A172 (cell line): ENCODE data around the gene STAT4. TPM values are rescaled to one million over a fixed set of nuclear protein-coding genes. Genes with fewer than 3 reads are reported as not detected.

Experiments
- DNase-seq: peaks from one replicate; pipeline ENCODE4 v3.0.0-alpha.2; 2015; ENCODE audit warnings: low spot score
- total RNA-seq: library from RNA; depleted of rRNA; stranded (reverse); fragments of >200 nt; shearing (Covaris generic); gene quantifications from 2 replicates; pipeline ENCODE4 v1.2.3, GENCODE V29; 2014

Gene STAT4
- total RNA-seq, 1 experiment from 2014 or later, result 0.93 TPM

- no peak for DNase-seq
Measured at GRCh38 chr2:191045141-191045540, 105.7 kb downstream of the STAT4 start.

- no peak for DNase-seq
Measured at GRCh38 chr2:191043438-191043837, 107.4 kb downstream of the STAT4 start.

DNA sequence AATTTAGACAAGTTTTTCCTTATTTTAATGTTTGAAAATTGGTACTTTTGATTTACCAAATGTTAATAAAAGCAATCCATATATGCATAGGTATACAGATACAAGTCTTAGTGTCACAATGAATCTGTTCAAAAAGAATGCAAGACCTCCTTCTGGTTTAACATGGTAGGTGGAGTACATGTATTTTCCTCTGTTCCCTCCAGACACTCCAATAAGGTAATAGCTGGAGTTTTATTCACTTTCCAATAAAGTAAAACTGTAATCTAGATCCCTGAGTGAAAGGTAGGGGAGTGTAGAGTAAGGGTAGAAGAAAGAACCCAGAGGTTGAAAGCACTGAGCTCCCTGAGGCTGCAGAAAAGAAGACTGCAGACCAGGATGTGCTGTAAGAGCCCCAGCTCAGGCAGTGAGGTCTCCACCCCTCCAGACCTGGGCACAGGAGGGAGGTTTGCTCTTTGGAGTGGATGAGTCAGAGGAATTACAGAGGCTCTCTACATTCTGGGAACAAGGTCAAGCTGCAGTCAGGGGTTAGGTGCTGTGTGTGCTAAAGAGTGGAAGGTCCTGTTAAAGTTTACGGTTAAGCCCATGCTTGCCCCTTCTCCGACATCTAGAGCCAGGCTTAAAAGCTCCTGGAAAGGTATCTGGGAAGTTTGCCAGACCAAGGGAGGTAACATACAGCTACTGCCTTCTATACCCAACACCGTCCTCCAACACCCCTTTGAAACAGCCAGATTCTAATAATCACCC lies 109.2 kb downstream of the STAT4 start:
- DNase-seq, result peak; percentile 40

GRCh38 chr2:191039616-191040015 lies 111.2 kb downstream of the STAT4 start:
- no peak for DNase-seq

DNA sequence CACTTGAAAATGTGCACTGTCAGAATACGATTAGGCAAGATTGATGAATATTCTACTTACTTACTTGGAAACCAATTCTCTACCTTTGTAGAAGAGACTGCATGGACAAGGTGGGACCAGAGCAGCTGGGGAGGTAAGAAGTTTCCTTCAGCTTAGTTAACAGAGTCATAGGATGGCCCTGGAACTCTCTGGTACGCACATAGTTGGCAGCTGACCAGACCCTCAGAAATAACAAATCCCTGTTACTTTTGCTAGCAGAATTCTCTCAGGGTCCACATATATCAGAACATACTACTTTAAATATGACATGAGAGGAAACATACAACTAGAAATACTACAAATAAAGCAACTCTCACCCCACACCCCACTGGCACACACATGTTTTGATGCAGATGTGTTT lies 112.1 kb downstream of the STAT4 start:
- no peak for DNase-seq

- DNase-seq, result peak; percentile 50
Measured at GRCh38 chr2:191038241-191038725, 112.5 kb downstream of the STAT4 start.

DNA sequence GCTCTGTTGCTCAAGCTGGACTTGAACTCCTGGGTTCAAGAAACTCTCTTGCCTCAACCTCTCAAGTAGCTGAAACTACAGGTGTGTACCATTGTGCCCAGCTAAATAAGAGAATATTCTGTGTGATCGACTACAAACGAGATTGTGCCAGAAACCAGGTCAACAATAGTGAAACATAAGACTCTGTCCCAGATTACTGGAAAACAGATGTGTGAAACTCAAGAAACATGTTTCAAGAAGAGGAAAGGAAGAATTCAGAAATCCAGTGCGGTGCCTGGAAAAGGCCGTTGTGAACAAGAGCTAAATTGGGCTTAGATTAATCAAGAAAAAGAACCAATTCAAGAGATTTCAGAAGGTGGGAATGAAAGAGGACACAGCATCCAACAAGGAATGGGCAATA lies 113.4 kb downstream of the STAT4 start:
- DNase-seq, result no peak

DNA sequence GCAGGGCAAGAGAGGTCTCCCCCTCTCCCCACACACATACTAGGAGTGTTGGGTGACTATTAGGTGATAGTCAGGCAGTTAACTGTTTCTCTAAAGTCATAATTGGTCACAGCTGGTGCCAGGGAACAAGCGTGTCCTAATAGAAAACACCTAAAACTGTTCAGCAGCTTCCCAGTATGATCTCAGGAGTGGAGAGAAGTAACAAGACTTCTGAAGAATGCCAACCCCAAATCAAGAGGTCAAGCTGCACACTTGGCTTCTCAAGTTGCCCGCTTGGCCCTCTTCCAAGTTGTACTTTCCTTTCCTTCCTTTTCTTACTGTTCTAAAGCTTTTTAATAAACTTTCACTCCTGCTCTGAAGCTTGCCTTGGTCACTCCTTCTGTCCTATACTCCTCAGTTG lies 114.4 kb downstream of the STAT4 start:
- no peak for DNase-seq

DNA sequence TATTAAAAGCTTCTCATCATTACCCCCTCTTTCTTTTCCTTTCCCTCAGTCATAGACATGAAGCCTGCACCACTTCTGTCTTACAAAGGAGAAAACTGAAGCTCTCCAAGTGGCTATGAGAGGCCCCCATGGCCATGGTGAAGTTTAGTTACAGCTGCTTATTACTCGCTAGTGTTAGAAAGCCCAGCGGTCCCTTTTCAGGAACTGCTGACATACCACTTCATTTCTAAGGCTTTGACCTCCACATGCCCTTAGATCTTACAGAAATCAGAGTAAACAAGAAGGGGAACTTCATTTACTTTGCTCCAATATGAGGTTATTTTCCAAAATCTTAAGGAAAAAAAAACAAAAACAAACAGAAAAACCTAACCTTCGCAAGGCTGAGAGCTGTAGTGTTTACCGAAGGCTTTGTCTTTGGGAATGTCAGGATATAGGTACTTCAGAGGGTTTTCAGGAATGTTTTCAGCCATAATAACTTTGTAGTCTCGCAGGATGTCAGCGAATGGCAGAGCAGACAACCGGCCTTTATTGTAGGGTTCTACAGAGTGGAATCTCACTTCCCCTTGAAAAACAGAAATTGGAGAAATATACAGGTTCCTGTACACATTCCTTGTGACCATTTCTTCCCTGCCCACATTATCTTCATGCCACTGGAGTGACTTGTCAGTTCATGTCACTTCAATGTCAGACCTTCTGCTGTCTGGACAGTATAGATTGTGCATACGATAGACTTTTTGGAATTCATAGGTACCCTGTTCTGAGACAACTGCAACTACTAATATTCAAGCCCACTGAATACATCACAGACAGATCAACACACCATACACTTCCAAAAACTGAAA lies 118.0 kb downstream of the STAT4 start:
- no peak for DNase-seq

GRCh38 chr2:191031256-191031655 lies 119.5 kb downstream of the STAT4 start:
- no peak for DNase-seq

DNA sequence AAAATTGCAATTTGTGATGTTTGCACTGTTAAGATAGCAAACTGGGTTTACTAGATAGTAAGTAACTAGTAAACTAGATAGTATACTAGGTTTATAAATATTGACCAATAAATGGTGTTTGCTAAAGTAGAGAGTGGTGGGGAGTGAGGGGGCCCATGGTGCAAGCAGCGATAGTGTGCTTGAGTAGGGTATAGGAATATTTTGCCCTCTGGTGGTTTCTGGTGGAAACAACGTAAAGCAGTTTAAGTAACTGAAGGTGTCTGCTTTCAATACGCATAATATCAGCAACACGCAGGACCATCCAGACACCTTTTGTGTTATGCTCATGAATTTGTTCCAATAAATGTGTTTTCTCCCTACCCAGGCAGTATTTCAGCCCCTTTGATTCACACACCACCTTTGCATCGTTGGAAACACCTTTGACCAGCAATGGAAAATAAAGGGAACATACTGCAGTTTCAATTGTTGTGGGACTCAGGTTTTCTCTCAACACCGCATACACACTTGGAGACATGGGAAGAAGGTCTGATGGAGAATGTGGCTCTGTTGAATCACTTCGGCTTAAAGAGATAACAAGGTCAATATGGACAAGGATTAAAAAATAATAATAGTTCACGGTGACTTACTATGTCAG lies 120.2 kb downstream of the STAT4 start:
- peak; percentile 55 for DNase-seq

- DNase-seq, result no peak
Measured at GRCh38 chr2:191029280-191029950, 121.4 kb downstream of the STAT4 start.

- no peak for DNase-seq
Measured at GRCh38 chr2:191026377-191026776, 124.4 kb downstream of the STAT4 start.

DNA sequence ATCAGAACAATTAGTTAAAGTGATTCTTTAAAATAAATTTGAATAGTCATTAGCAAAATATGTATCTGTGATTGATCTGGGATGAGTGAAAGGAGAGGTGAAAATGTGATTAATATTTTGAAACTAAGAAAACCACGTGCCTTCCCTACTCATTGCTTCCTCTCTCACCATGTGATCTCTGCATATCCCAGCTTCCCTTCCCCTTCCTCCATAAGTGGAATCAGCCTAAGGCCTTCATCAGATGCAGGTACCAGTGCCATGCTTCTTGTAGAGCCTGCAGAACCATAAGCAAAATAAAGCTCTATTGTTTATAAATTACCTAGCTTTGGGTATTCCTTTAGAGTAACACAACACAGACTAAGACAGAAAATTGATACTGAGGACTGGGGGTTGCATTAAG lies 125.7 kb downstream of the STAT4 start:
- no peak for DNase-seq

DNA sequence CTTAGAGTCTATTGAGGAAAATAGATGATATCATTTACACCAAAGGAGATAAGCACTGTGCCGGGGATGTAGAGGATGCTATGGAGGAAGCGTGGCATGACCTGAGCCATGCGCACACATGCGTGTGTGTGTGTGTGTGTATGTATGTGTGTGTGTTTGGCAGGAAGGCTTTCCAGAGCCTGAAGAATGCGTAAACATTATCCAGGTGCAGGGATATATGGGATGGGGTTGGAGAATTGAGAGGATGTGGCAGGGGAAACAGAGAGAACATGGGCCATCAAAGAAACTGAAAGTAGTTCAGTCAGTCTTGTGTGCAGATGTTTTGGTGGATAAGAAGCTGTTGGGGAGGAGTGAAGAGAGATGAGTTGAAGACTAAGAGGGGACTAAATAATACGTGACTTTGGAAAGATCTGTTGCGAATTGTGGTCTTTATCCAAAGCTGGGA lies 127.5 kb downstream of the STAT4 start:
- DNase-seq, result no peak

- DNase-seq, result peak; percentile 47
Measured at GRCh38 chr2:191020742-191021381, 129.9 kb downstream of the STAT4 start.

DNA sequence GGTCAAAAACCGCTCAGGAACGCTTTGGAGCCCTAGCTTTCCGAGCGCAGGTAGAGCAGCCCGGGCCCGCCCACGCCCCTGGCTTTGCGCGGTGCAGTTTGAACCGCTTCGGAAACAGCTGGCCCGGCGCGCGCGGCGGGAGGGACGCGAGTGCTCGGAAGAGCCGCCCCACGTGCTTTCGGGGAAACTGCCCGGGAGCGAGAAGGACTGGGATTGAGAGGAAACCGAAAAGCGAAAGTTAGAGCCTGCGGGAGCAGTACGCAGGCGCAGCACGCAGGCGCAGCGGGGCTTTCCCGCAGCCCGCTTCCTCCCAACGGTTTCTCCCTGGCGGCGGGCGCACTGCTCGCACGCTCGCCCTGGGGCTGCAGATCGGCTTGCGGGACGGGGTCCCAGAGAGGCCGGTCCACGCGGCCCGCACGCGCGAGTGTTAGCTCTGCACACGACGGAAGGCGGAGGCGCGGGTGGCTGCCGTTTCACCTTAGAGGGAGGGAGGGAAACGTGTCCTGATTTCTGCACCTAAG lies 130.5 kb downstream of the STAT4 start:
- peak; percentile 94 for DNase-seq

DNA sequence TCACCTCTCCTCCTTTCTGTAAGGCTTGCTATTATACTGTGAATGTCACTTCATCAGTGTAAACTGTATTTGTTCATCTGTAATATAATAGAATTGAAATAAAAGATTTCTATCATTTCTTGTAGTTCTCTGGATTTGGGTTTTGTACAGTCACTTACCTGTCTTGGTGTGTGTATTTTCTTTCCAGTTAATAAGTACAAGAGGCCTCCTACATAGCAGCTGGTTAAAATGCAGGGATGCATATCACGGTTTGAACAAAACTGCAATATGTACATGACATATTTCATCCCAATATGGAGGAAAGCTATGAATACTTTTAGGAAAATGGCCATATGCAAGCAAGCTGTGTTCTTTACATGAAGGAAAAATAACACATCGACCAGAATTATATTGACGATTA lies 131.4 kb downstream of the STAT4 start:
- DNase-seq, result no peak

DNA sequence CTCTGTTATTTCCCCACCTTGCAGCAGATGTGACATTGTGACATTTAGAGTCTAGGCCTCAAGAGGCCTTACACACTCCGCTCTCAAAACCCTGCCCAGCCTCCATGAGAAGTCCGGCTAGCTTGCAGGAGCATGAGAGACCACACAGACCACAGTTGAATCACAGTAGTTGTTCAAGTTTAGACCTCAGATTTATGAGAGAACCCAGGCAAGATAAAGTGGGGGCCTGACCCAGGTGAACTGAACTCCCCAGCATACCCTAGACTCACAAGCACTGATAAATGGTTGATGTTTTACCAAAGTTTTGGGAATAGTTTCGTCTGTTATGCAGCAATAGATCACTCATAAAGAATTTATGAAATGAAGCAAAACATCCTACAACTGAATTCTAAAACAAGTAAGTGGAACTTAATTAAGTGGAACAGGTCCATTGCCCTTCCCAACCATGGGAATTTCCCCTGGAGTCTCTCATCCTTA lies 132.1 kb downstream of the STAT4 start:
- no peak for DNase-seq

DNA sequence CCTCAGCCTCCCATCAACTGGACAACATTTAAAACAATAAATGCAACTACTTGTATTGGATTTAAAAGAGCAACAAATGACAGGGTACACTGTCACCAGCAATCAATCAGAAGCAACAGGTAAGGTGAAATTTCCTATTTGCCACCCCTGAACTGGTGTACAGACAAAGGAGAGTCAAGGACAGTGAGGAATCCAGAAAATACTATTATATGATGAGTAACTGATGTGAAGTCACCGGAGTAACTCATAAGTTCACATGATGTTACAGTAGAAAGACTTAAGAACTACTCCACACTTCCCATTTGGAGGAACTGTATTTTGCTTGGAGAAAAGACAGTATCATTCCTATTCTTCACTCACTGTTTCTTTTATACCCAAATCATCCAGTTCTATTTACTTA lies 132.7 kb downstream of the STAT4 start:
- no peak for DNase-seq

GRCh38 chr2:191015831-191016230 lies 135.0 kb downstream of the STAT4 start:
- no peak for DNase-seq
